ENCODE measurements around the gene SLMAP. TPM values are rescaled to one million over a fixed set of nuclear protein-coding genes. Genes with fewer than 3 reads are reported as not detected.

Gene SLMAP
- total RNA-seq, 1 experiment from 2014 or later = 49.2 TPM

- Histone ChIP-seq H3K4me3 (ENCODE audit: low read depth in 2 of 2, low read length in 2 of 2) (no peak overlapping the region), H3K4me1 (ENCODE audit: control insufficient read depth, insufficient read depth, low read length) (no peaks in the 10 kb centered on the region), H3K27ac (ENCODE audit: low read length) (no peak overlapping the region), H3K9me3 (ENCODE audit: control insufficient read depth, insufficient read depth, low read depth, low read length) (no peaks in the 10 kb centered on the region), H3K36me3 (ENCODE audit: control insufficient read depth, insufficient read depth, low read length) (no peaks in the 10 kb centered on the region; the same call in 1 of the 2 replicates), H3K27me3 (ENCODE audit: control insufficient read depth, insufficient read depth, low read length) (no peaks in the 10 kb centered on the region)
- ChIA-PET CTCF (no interaction called here), POLR2A (interaction anchor here (0.7 kb wide), 1 partner anchor 62 kb away, joined by 3 read pairs; no protein-coding TSS in a partner anchor)
- BruUV-seq (replicated peaks) = TSS peak; percentile 46
- in situ Hi-C loops (cut with HindIII; ENCODE audit: low pct_unique_long_range_greater_than_20kb, low sequenced_read_pairs) = no loop called here
- DNase-seq (ENCODE audit: low read depth, low spot score) (no peak), ATAC-seq (no peak)
- TF ChIP-seq CTCF (IDR thresholded peaks at IDR 0.05) (no peak; the same call in 1 of the 2 replicates), POLR2AphosphoS5 (IDR thresholded peaks at IDR 0.05; ENCODE audit: low read depth, low read length) (no peak), SIN3A (IDR thresholded peaks at IDR 0.05; ENCODE audit: borderline replicate concordance, insufficient read depth, low read depth, low read length) (no peak), TCF7L2 (IDR thresholded peaks at IDR 0.05; ENCODE audit: low read depth, low read length) (no peak), REST (IDR thresholded peaks at IDR 0.05; ENCODE audit: insufficient read depth in 1 of 2, low read depth in 2 of 2, low read length in 1 of 2) (no peak)
- intact Hi-C loops (cut with micrococcal nuclease; ENCODE audit: unreplicated experiment) = no loop called here
These were observed 96.8 kb downstream of the SLMAP start for GRCh38 chr3:57852896-57853295.

GRCh38 chr3:57855281-57855680, 99.2 kb downstream of the SLMAP start:
- no peaks in the 10 kb centered on the region for H3K4me1 ChIP-seq (ENCODE audit: control insufficient read depth, insufficient read depth, low read length)
- H3K9me3 ChIP-seq (ENCODE audit: control insufficient read depth, insufficient read depth, low read depth, low read length) = no peaks in the 10 kb centered on the region
- BruUV-seq (replicated peaks) = no TSS peak
- no peak overlapping the region for H3K27ac ChIP-seq (ENCODE audit: low read length)
- no peak overlapping the region for H3K4me3 ChIP-seq (ENCODE audit: low read depth in 2 of 2, low read length in 2 of 2)
- intact Hi-C loops (cut with micrococcal nuclease; ENCODE audit: unreplicated experiment) = no loop called here
- peaks cover 2% of the 10 kb centered on the region; the same call in 1 of the 2 replicates for H3K36me3 ChIP-seq (ENCODE audit: control insufficient read depth, insufficient read depth, low read length)
- ChIA-PET POLR2A (interaction anchor here (0.6 kb wide), 1 partner anchor 15 kb away, joined by 7 read pairs; no protein-coding TSS in a partner anchor), CTCF (no interaction called here)
- no peak for TF ChIP-seq SIN3A (IDR thresholded peaks at IDR 0.05; ENCODE audit: borderline replicate concordance, insufficient read depth, low read depth, low read length)
- no peak for TF ChIP-seq REST (IDR thresholded peaks at IDR 0.05; ENCODE audit: insufficient read depth in 1 of 2, low read depth in 2 of 2, low read length in 1 of 2)
- TF ChIP-seq POLR2AphosphoS5 (IDR thresholded peaks at IDR 0.05; ENCODE audit: low read depth, low read length) = no peak
- no peaks in the 10 kb centered on the region for H3K27me3 ChIP-seq (ENCODE audit: control insufficient read depth, insufficient read depth, low read length)
- ATAC-seq (no peak), DNase-seq (ENCODE audit: low read depth, low spot score) (no peak)
- in situ Hi-C loops (cut with HindIII; ENCODE audit: low pct_unique_long_range_greater_than_20kb, low sequenced_read_pairs) = no loop called here
